Neural progenitor cell (in vitro differentiated cells): ENCODE measurements around the gene CENPB.

ENCODE experiments used
- CTCF ChIP-seq: fragments of 200-600 bp; sonication (generic); IDR thresholded peaks from 2 replicates; pipeline ENCODE4 v1.5.1; 2017; ENCODE audit warnings: antibody characterized with exemption, mild to moderate bottlenecking
- EZH2 ChIP-seq: fragments of 200-600 bp; sonication (generic); IDR thresholded peaks from 2 replicates; pipeline ENCODE4 v1.6.1; 2017; ENCODE audit warnings: antibody characterized with exemption, mild to moderate bottlenecking, moderate library complexity

GRCh38 chr20:3754276-3754630, 32.3 kb downstream of the CENPB start:
- TF ChIP-seq CTCF (no peak), EZH2 (no peak)
